HepG2 (cell line): Measurements from ENCODE around the gene ALKBH4. TPM values are rescaled to one million over a fixed set of nuclear protein-coding genes. Genes with fewer than 3 reads are reported as not detected.
"Not testable (repeated sequence)": the region's sequence is repeated elsewhere in the genome, so short reads cannot be mapped to it uniquely, and the experiment has no call there.

Experiments used
- ATAC-seq: fragments of 200-7000 bp; cut with Tn5 transposase; 3 replicates; pipeline ENCODE4 v1.9.1; 2020; ENCODE audit warnings: mild to moderate bottlenecking, moderate library complexity
- BruUV-seq: library from RNA; stranded (reverse); fragments of 400-500 nt; replicated peaks from 2 replicates; lab custom pipeline; 2021; lab: Mats Ljungman, UMichigan
- CTCF ChIA-PET: fragments of 300-600 bp; formaldehyde crosslinking; extraction: SDS; loops from one replicate; lab custom pipeline; 2021; ENCODE audit warnings: low total read pairs, inconsistent platforms, low intra/inter-chr PET ratio; lab: Yijun Ruan, JAX
- POLR2A ChIA-PET: fragments of 350-600 bp; sonication (Branson Sonifier 250); formaldehyde crosslinking; loops from one replicate; lab custom pipeline; 2020; ENCODE audit warnings: antibody characterized with exemption, inconsistent platforms; lab: Yijun Ruan, JAX
- DNase-seq: peaks from one replicate; pipeline ENCODE4 v3.0.0-alpha.2; 2015; ENCODE audit warnings: low spot score
- FAIRE-seq: peaks from 3 replicates; lab custom pipeline; 2011; peaks lifted over from hg19 to GRCh38; lab: Jason Lieb, UNC
- H2AFZ ChIP-seq: one replicate; pipeline ENCODE4 v1.6.1; 2011; ENCODE audit warnings: low read length, inconsistent platforms
- H3K27ac ChIP-seq: fragments of 300-600 bp; 3 replicates; pipeline ENCODE4 v1.8.0; 2011; ENCODE audit warnings: mixed run types, mild to moderate bottlenecking, mixed read lengths, low read length, inconsistent platforms; ENCODE audit not compliant: insufficient read depth; ENCODE audit errors: extremely low read length
- H3K27me3 ChIP-seq, 2 experiments: fragments of 200-600 bp in 1 of 2; 2 replicates in 1 of 2; 3 replicates in 1 of 2; pipeline versions ENCODE4 v1.6.0 to v1.8.0; 2011; ENCODE audit warnings: low read length in 2 of 2, mild to moderate bottlenecking in 2 of 2, moderate library complexity in 2 of 2, inconsistent platforms in 1 of 2; ENCODE audit not compliant: insufficient read depth in 2 of 2, control insufficient read depth in 1 of 2
- H3K36me3 ChIP-seq, 2 experiments: fragments of 200-600 bp in 1 of 2; replicated peaks in 1 of 2; 2 replicates in 1 of 2; 3 replicates in 1 of 2; pipeline versions ENCODE4 v1.5.1 to v1.8.0; 2011; ENCODE audit warnings: low read length in 2 of 2, inconsistent platforms in 1 of 2; ENCODE audit not compliant: insufficient read depth in 2 of 2, control insufficient read depth in 1 of 2
- H3K4me1 ChIP-seq: 2 replicates; pipeline ENCODE4 v1.5.1; 2012; ENCODE audit warnings: low read length, inconsistent platforms; ENCODE audit not compliant: insufficient read depth
- H3K4me2 ChIP-seq: 2 replicates; pipeline ENCODE4 v1.6.0; 2011; ENCODE audit warnings: low read depth, low read length, inconsistent platforms
- H3K4me3 ChIP-seq, 3 experiments: fragments of 200-600 bp in 1 of 3; sonication (generic), shearing (Covaris generic) in 1 of 3; replicated peaks in 1 of 3; 2 replicates each; pipeline ENCODE4 v1.5.1; 2011 to 2016; ENCODE audit warnings: low read length in 3 of 3, inconsistent platforms in 2 of 3, low read depth in 2 of 3, mild to moderate bottlenecking in 2 of 3, control low read depth in 1 of 3, mixed read lengths in 1 of 3; ENCODE audit not compliant: insufficient read depth in 1 of 3
- H3K79me2 ChIP-seq: one replicate; pipeline ENCODE4 v1.6.1; 2011; ENCODE audit warnings: low read length, inconsistent platforms; ENCODE audit not compliant: insufficient read depth
- H3K9ac ChIP-seq: 2 replicates; pipeline ENCODE4 v1.6.0; 2011; ENCODE audit warnings: mild to moderate bottlenecking, low read depth, low read length, inconsistent platforms; ENCODE audit not compliant: insufficient read depth
- H3K9me3 ChIP-seq: 2 replicates; pipeline ENCODE4 v1.5.1; 2012; ENCODE audit warnings: mild to moderate bottlenecking, low read length
- H4K20me1 ChIP-seq: 2 replicates; pipeline ENCODE4 v1.6.0; 2011; ENCODE audit warnings: inconsistent platforms, mild to moderate bottlenecking, low read length, moderate library complexity; ENCODE audit not compliant: insufficient read depth
- WGBS: methylation state at CpG from one replicate; pipeline ENCODE4 v1.1.6; 2017; ENCODE audit warnings: low lambda C conversion rate; 5-methylcytosine and 5-hydroxymethylcytosine counted together
- in situ Hi-C: cut with HindIII; loops from 2 replicates; pipeline ENCODE4 v1.10.0; 2017; ENCODE audit warnings: low pct_unique_long_range_greater_than_20kb; ENCODE audit not compliant: extremely low pct_ligation_motif_present
- intact Hi-C: fragments of 100-400 bp; cut with micrococcal nuclease; formaldehyde crosslinking; loops from one replicate; pipeline ENCODE4 v1.10.0; 2022; ENCODE audit not compliant: unreplicated experiment
- polyA plus RNA-seq, 8 experiments: library from polyadenylated mRNA; depleted of rRNA in 3 of 8; stranded (reverse) in 7 of 8; unstranded in 1 of 8; fragments of >200 nt; fragmentation: Illumina TruSeq in 4 of 8; extraction: Trizol in 4 of 8; gene quantifications; 2 replicates each; pipeline versions ENCODE4 v1.2.1 to v1.2.3, GENCODE V29; 2011 to 2016; ENCODE audit warnings: low read depth in 4 of 8, missing spikeins in 1 of 8, mixed read lengths in 1 of 8; ENCODE audit not compliant: insufficient read depth in 1 of 8
- total RNA-seq, 5 experiments: library from RNA; depleted of rRNA; stranded (reverse); fragments of >200 nt; fragmentation: Illumina TruSeq; extraction: Trizol; gene quantifications; 2 replicates each; pipeline ENCODE4 v1.2.3, GENCODE V29; 2016; ENCODE audit warnings: low read depth in 1 of 5

Gene ALKBH4
- total and polyA plus RNA-seq, 2 of the 13 experiments (the other 11 are each of a cell fraction or from before 2014, with no cell fraction given), result 2.6 to 8.8 TPM

DNA sequence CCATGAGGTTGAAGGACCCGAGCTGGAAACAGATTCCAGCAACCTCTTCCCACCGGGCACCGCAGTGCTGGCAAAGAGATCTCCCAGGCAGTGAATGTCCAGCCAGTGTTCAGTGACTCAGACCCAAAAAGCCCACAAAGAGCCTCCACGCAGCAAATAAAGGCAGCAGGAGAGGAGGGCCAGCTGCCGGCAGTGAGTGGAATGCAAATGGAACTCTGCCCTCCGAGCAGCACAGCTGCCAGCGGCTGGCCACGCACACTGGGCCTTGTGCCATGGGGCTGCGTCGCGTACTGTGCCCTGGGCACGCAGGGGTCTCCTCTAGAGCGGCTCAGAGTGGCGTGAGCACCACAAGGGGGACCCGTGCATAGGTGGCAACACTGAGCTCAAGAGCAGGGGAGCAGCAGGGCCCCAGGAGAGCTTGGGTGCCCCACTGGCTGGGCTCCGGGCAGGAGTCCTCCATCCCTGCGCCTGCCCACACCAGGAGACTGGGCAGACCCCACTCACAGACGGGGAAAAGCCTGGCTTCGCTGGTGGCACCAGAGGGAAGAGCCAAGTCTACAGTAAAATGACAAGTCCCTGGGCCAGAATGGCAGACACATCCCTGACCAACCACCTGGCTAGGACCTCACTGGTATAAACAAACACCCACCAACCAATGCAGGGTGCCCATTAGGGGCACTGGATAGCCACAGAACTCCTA is 10.2 kb upstream of the ALKBH4 start:
- H3K4me2 ChIP-seq, ATAC-seq, H3K4me3 ChIP-seq, FAIRE-seq, H4K20me1 ChIP-seq, H3K27ac ChIP-seq, CTCF ChIA-PET, H2AFZ ChIP-seq, H3K36me3 ChIP-seq, POLR2A ChIA-PET, H3K9ac ChIP-seq, H3K27me3 ChIP-seq, DNase-seq, H3K9me3 ChIP-seq, H3K79me2 ChIP-seq, in situ Hi-C loops, intact Hi-C loops, BruUV-seq, H3K4me1 ChIP-seq: not testable (repeated sequence)
- 94% methylated on average over 7 of the region's 19 CpGs for whole genome bisulfite sequencing

GRCh38 chr7:102474116-102474515 is 9.5 kb upstream of the ALKBH4 start:
- POLR2A ChIA-PET, result not testable (repeated sequence)

More at GRCh38 chr7:102474116-102474515, 9.5 kb upstream of the ALKBH4 start:
- FAIRE-seq, CTCF ChIA-PET, in situ Hi-C loops, H3K36me3 ChIP-seq, DNase-seq, H2AFZ ChIP-seq, H3K9me3 ChIP-seq, H3K4me3 ChIP-seq, H3K79me2 ChIP-seq, H3K4me2 ChIP-seq, BruUV-seq, H3K4me1 ChIP-seq, intact Hi-C loops, ATAC-seq, H3K9ac ChIP-seq, H3K27me3 ChIP-seq, H3K27ac ChIP-seq, H4K20me1 ChIP-seq: not testable (repeated sequence)
- WGBS, result no CpG with 5 or more reads among the region's 14 CpGs
